HL-60 (cell line): Measurements from ENCODE around the gene CCDC127.

ENCODE experiments used
- DNase-seq, 2 experiments: peaks; one replicate each; pipeline ENCODE4 v3.0.0-alpha.2; 2010 to 2020; ENCODE audit warnings: low read depth in 1 of 2, low spot score in 1 of 2
- H3K27ac ChIP-seq: fragments of 250-450 bp; sonication (Bioruptor Pico); replicated peaks from 2 replicates; pipeline ENCODE4 v1.5.1; 2020; ENCODE audit warnings: mild to moderate bottlenecking, moderate library complexity
- H3K27me3 ChIP-seq: fragments of 250-450 bp; sonication (Bioruptor Pico); 2 replicates; pipeline ENCODE4 v1.5.1; 2021; ENCODE audit warnings: mild to moderate bottlenecking, moderate library complexity; ENCODE audit not compliant: insufficient read depth, poor library complexity, severe bottlenecking
- H3K4me3 ChIP-seq: replicated peaks from 2 replicates; pipeline ENCODE4 v1.5.1; 2011; ENCODE audit warnings: mild to moderate bottlenecking, control low read depth, low read length; ENCODE audit not compliant: insufficient read depth
- GABPA ChIP-seq: IDR thresholded peaks from 2 replicates; pipeline ENCODE4 v1.6.1; 2012; ENCODE audit warnings: low read depth
- POLR2AphosphoS5 ChIP-seq: IDR thresholded peaks from 2 replicates; pipeline ENCODE4 v1.6.1; 2012; ENCODE audit warnings: low read depth
- SPI1 ChIP-seq: IDR thresholded peaks from 2 replicates; pipeline ENCODE4 v1.6.1; 2012; ENCODE audit warnings: low read depth, mild to moderate bottlenecking, borderline replicate concordance
- TF ChIP-seq, protein P1 (sequence below): IDR thresholded peaks from 2 replicates; pipeline ENCODE4 v1.6.1; 2012; ENCODE audit warnings: low read depth; ENCODE audit not compliant: insufficient replicate concordance
- TF ChIP-seq, protein P2 (sequence below): IDR thresholded peaks from one replicate; pipeline ENCODE4 v1.5.1; 2011; ENCODE audit warnings: low read length, control low read depth, inconsistent platforms; ENCODE audit not compliant: insufficient read depth

Gene CCDC127

DNA sequence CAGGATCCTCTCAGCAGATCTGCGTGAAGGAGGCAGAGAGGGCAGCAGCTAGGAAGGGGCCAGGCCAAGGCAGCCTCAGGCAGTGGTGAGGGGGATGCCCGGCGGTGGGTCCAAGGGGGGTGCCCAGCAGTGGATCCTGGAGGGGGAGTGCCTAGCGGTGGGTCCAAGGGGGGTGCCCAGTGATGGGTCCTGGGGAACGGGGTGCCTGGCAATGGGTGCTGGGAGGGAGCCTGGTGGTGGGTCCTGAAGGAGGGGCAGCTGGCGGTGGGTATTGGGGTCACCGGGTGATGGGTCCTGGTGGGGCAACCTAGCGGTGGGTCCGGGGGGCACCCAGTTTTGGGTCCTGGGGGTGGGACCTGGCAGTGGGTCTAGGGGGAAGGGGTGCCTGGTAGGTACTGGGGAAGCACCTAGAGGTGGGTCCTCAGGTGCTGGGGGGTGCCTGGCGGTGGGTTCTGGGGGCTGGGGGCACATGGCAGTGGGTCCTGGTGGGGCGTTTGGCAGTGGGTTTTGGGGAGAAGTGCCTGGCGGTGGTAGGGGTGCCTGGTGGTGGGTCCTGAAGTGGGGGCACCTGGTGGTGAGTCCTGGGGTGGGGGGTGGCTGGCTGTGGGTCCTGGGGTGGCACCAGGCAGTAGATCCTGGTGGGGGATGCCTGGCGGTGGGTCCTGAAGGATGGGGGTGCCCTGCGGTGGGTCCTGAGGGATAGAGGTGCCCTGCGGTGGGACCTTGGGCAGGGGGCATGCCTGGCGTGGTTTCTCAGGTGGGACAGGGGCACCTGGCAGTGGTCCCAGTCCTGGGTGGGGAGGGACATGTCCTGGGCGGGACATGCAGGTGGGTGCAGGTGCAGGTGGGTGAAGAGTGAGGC, 24.8 kb downstream of the CCDC127 start:
- TF ChIP-seq, protein P1, sequence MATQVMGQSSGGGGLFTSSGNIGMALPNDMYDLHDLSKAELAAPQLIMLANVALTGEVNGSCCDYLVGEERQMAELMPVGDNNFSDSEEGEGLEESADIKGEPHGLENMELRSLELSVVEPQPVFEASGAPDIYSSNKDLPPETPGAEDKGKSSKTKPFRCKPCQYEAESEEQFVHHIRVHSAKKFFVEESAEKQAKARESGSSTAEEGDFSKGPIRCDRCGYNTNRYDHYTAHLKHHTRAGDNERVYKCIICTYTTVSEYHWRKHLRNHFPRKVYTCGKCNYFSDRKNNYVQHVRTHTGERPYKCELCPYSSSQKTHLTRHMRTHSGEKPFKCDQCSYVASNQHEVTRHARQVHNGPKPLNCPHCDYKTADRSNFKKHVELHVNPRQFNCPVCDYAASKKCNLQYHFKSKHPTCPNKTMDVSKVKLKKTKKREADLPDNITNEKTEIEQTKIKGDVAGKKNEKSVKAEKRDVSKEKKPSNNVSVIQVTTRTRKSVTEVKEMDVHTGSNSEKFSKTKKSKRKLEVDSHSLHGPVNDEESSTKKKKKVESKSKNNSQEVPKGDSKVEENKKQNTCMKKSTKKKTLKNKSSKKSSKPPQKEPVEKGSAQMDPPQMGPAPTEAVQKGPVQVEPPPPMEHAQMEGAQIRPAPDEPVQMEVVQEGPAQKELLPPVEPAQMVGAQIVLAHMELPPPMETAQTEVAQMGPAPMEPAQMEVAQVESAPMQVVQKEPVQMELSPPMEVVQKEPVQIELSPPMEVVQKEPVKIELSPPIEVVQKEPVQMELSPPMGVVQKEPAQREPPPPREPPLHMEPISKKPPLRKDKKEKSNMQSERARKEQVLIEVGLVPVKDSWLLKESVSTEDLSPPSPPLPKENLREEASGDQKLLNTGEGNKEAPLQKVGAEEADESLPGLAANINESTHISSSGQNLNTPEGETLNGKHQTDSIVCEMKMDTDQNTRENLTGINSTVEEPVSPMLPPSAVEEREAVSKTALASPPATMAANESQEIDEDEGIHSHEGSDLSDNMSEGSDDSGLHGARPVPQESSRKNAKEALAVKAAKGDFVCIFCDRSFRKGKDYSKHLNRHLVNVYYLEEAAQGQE: no peak
- no peak for TF ChIP-seq GABPA
- TF ChIP-seq POLR2AphosphoS5: no peak
- TF ChIP-seq, protein P2, sequence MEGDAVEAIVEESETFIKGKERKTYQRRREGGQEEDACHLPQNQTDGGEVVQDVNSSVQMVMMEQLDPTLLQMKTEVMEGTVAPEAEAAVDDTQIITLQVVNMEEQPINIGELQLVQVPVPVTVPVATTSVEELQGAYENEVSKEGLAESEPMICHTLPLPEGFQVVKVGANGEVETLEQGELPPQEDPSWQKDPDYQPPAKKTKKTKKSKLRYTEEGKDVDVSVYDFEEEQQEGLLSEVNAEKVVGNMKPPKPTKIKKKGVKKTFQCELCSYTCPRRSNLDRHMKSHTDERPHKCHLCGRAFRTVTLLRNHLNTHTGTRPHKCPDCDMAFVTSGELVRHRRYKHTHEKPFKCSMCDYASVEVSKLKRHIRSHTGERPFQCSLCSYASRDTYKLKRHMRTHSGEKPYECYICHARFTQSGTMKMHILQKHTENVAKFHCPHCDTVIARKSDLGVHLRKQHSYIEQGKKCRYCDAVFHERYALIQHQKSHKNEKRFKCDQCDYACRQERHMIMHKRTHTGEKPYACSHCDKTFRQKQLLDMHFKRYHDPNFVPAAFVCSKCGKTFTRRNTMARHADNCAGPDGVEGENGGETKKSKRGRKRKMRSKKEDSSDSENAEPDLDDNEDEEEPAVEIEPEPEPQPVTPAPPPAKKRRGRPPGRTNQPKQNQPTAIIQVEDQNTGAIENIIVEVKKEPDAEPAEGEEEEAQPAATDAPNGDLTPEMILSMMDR: no peak
- no peak for TF ChIP-seq SPI1
- H3K27me3 ChIP-seq: no peaks in the 10 kb centered on the region

DNA sequence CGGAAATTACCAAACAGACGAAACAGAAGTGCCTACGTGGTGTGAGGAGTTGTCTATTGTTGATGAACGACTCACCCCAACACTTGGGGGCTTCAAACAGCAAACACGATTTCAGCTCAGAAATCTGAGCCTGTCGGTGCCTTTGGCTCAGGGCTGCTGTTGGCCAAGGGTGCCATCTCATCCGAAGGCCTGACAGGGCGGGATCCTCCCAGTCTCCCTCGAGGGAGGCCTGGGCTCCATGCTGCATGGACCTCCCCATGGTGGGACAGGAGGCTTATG, 25.3 kb downstream of the CCDC127 start:
- DNase-seq: no peak
- no peaks in the 10 kb centered on the region for H3K27me3 ChIP-seq
- TF ChIP-seq GABPA (no peak), POLR2AphosphoS5 (no peak), SPI1 (no peak)
- TF ChIP-seq, protein P2: no peak
- TF ChIP-seq, protein P1: no peak
- H3K27ac ChIP-seq: no peak overlapping the region
- no peak overlapping the region for H3K4me3 ChIP-seq

More for the DNA sequence above, 24.8 kb downstream of the CCDC127 start:
- no peak overlapping the region for H3K4me3 ChIP-seq
- no peak overlapping the region for H3K27ac ChIP-seq
- no peak for DNase-seq

DNA sequence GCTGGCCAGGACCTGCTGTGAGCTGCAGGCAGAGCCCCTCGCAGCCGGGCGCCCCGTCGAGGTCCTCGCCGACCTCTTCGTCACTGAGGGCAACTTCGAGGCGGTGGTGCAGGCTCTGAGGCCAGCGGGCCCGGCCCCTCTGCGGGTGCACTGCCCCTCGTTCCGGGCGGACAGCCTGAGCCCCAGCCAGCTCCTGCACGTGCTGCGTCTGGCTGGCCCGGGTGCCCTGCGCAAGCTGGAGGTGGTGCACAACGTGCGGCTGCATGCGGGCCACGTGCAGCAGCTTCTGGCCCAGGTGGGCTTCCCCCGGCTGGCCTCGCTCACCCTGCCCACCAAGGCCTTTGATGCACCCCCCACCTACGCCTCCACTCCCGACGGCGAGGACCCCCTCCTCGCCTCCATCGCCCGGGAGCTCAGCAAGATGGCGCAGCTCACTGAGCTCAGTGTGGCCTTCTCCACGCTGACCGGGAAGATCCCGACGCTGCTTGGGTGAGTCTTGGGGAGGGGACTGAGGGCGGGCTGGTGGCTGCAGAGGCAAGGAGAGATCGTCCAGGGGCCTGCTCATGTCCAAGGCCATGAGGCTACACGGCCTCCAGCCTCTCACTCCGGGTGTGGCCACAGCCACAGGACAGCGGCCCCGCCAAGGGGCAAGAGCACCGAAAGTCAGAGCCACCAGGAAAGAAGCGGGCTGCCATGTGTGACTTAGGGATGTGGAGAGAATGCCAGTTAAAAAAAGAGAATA, 25.8 kb downstream of the CCDC127 start:
- no peaks in the 10 kb centered on the region for H3K27me3 ChIP-seq
- H3K27ac ChIP-seq: no peak overlapping the region
- DNase-seq: no peak
- TF ChIP-seq, protein P2: no peak
- no peak for TF ChIP-seq POLR2AphosphoS5
- TF ChIP-seq, protein P1: no peak
- no peak for TF ChIP-seq GABPA
- TF ChIP-seq SPI1: no peak
- H3K4me3 ChIP-seq: no peak overlapping the region
